HG03139 (cell line): ENCODE results near the gene IL37.
A peak's percentile ranks its signal among the peaks of the same experiment; 100 is the strongest.
"Not testable (repeated sequence)": the region's sequence is repeated elsewhere in the genome, so short reads cannot be mapped to it uniquely, and the experiment has no call there.

ENCODE experiments used
- ATAC-seq: cut with Tn5 transposase; IDR thresholded peaks from one replicate; pipeline ENCODE4 v1.9.1; 2021; ENCODE audit not compliant: unreplicated experiment

IL37 gene

GRCh38 chr2:112920923-112921532 lies 10.1 kb downstream of the IL37 start:
- ATAC-seq = no peak

GRCh38 chr2:112921982-112922381 lies 11.0 kb downstream of the IL37 start:
- ATAC-seq = no peak

DNA sequence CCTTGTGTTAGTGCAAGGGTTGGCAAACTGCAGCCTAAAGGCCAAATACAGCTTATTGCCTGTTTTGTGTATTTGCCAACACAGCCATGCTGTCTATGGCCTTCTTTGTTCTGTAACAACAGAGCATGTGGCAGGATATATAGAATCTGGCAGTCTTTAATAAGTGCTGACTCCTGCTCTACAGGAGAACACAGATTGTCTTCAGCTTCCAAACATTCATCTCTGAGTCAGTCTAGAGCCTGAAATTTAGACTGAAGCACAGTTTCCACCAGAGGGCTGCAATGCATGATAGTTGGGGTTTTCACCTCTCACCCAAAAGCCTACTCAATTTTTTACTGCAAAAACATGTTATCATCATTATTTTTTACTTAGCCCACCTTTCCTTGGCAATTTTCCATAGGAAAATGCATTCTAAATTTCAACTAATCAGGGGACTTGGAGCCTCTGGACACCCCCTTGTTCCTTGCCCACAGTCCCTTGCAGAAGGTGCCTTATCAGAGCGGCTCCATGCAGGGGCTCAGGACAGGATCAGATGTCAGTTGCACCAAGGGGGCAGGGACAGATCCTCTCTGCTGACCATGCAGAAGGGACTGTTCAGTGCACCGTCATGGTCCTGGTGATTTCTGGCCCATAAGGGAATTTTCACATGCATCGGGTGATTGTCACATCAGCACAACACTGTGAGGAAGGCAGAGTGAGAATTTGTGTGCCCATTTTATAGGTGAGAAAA lies 12.4 kb downstream of the IL37 start:
- no peak for ATAC-seq

DNA sequence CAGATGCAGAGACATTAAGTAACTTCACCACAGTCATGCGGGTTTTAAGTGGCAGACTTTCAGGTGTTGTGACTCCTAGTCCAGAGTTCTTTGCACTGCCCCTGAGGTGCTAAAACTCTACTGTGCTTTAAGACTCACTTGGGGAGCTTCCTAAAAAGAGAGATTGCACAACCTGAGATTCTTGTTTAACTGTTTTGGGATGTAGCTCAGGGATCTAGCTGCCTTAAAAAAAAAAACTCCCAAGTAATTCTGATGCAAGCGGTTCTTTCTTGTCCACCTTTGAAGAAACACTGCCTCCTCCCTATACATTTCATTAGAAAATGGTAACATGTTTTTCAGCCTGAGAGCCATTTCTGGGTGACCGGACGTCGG lies 13.0 kb downstream of the IL37 start:
- no peak for ATAC-seq

DNA sequence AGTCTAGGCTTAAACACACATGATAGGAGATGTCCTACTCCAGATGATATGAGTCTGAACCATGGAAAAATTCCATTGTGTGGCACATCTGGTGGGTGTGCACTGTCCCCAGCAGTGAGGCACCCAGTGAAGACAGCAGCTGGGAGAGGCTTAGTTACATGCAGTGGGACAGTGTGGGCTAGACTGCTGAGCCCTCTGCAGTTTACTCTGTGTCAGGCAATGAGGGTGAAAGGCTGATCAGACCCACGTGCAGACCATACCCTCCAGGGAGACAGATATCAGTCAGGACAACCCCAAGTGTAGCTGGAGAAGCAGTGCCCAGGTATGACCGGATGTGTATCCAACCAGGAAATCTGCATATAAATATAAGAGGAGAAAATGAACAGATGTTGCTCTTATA lies 13.4 kb downstream of the IL37 start:
- no peak for ATAC-seq

GRCh38 chr2:112924821-112925220 lies 13.9 kb downstream of the IL37 start:
- no peak for ATAC-seq

DNA sequence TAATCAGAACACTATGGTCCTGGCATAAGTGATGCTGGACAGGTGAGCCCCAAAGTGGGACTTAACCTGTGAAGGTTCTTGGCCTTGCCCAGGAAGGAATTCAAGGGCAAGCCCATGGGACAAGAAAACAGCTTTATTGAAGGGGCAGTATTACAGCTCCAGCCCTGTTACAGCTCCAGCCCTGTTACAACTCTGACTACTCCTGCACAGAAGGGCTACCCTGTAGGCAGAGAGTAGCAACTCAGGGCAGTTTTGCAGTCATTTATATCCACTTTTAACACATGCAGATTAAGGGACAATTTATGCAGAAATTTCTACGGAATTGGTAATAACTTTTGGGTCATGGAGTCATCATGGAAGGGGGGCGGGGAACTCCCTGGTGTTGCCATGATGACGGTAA lies 15.7 kb downstream of the IL37 start:
- ATAC-seq = no peak

DNA sequence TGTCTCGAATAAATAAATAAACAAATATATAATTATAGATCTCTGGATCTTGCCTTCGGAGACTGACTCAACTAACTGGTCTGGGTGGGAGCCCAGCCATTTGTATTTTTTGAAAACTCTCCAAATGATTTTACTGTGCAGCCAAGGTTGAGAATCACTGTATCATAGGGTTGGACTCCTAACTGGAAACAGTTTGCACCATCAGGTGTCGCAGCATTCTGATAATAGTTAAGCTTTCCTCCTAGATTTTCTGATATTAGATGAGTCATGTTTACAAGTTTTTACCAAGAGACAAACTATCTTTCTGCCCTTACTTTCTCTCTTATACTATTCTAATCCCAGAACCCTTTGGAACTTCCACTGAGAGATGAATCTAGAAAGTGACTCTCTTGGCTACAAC lies 16.8 kb downstream of the IL37 start:
- ATAC-seq = no peak

DNA sequence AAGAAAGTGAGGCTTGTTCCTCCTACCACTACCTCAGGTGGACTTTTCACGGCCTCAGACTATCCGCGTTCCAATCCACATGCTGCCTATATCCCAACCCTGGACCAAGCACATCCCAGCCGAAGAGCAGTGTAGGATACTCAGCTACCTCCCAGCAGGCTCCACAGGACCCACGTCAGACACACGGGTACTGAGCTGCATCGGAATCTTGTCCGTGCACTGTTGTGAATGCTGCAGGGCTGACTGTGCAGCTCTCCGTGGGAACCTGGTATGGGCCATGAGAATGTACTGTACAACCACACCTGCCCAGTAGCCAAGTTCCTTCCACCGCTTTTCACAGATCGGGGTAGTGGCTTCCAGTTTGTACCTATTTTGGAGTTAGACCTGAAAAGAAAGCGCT lies 22.3 kb downstream of the IL37 start:
- no peak for ATAC-seq

DNA sequence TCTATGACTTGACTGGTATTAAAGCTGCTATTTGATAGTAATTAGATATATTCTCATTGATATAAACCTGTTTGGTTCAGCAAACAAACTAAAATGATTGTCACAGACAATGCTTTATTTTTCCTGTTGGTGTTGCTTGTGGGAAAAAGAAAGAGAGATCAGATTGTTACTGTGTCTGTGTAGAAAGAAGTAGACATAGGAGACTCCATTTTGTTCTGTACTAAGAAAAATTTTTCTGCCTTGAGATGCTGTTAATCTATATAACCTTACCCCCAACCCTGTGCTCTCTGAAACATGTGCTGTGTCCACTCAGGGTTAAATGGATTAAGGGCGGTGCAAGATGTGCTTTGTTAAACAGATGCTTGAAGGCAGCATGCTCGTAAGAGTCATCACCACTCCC lies 23.2 kb downstream of the IL37 start:
- ATAC-seq = not testable (repeated sequence)

- ATAC-seq = no peak
These were observed 25.9 kb downstream of the IL37 start for GRCh38 chr2:112936927-112937232.

- no peak for ATAC-seq
These were observed 27.9 kb downstream of the IL37 start for GRCh38 chr2:112938904-112939303.

DNA sequence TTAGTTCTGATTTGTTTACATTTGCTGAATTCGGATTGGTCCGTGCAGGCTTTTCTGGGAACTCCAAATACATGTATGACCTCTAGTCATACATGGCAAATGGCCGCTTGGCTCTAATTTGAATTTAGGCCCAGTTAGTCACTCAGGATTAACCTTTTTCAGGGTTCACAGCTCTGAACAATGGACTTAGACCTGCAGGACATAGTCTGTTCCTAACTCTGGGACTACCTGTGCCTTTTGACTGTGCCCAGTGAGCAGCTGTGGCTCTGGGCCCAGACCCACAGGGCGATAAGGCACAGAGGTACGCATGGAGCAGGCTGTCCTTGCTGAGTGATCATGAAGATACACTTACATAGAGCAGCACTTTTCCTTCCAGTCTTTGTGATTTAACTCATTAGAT lies 28.5 kb downstream of the IL37 start:
- ATAC-seq = no peak

DNA sequence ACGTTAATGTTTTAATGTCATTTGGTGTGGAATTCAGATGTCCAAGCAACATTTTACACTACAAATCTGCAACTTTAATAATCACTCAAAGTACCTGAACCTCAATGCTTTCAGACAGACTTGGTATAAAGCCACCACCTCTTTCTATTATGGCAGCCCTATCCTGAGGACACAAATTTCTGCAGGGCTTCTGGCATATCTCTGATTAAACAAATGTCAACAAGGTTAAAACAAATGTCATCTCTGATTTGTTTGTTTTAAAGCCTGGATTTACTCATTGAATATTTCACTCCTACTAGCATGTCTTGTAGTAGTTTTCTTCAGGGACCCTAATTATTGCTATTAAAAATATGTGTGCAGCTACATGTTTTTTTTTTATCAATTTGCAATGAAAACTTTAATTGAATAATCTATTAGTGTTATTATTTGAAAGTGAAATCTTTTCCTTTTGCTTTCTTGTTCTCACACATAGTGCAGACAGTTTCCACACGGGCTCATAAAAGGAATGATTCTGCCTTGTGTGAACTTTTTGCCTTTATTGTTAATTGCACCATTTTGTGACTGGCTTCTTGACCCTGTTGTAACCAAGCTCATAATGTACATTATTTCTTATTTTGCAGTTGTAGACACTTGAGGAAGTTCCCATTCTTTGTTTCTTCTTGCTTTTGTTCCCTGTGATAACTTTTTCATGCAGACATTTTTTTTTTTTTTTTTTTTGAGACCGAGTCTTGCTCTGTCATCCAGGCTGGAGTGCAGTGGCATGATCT lies 30.1 kb downstream of the IL37 start:
- no peak for ATAC-seq

- ATAC-seq = peak; percentile 76
These were observed 31.0 kb downstream of the IL37 start for GRCh38 chr2:112941753-112942653.

DNA sequence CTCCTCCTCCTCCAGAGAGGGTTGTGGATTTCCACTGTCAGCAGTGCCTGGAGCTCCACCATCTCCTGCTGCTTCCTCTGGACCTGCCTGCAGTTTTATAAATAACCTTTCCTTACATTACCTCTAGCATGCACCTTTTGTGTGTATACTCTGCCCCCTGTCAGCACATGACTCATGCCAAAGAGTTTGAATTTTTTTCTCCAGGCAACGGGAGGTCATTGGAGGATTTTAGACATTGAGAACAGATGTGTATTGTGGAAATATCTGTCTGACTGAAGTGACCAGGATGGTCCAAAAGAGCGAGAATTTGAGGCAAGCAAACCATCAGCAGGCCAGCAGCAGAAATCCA lies 31.7 kb downstream of the IL37 start:
- no peak for ATAC-seq

DNA sequence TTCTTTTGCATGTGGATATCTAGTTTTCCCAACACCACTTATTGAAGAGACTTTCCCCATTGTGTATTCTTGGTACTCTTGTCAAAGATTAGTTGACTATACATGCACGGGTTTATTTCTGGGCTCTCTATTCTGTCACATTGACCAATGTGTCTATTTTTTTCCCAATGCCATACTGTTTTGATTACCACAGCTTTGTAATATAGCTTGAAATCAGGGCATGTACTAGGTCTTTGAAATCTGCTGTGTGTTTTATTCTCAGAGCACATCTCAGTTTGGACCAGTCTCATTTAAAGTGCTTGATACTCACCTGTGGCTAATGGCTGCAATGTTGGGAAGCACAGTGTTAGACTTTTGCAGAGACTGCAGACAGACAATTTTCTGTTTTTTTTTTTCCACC lies 34.0 kb downstream of the IL37 start:
- ATAC-seq = no peak

GRCh38 chr2:112946086-112946485 lies 35.1 kb downstream of the IL37 start:
- no peak for ATAC-seq

GRCh38 chr2:112947374-112947773 lies 36.4 kb downstream of the IL37 start:
- no peak for ATAC-seq

DNA sequence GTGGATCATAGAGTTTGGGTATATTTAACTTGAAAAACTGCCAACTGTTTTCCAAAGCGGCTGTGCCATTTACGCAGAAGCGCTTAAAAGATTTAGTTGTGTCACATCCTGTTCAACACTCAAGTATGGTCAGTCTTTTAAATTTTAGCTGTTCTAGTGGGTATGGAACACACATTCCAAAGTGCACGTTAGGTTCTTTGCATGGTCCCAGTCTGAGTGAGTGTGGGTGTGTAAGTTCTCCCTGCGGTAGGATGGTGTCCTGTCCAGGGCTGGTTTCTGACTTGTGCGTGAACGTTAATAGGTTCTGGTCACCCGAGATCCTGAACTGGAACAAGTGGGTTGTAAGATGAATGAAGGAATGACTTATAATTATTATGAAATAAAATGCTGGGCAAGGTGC lies 38.5 kb downstream of the IL37 start:
- ATAC-seq = no peak

- ATAC-seq = no peak
These were observed 43.4 kb downstream of the IL37 start for GRCh38 chr2:112954364-112954763.

DNA sequence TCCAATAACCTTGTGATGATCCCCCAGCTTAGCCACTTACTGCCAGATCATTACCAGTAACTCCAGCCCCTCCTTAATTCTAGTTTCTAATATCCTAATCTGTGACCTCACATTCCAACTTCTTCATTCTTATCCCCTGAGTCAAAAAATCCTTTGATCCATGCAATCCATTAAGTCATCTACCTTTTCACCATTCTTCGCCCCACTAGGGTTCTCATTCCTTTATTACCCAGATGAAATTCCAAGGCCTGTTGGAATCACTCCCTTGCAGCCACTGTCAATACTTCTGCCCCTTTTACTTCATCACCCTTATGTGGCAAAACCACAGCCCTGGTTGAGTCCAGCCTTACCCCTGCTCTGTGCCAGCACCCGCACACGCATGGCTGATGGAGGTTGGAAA lies 46.5 kb downstream of the IL37 start:
- ATAC-seq = no peak
